HG02870 (cell line): Measurements from ENCODE around the gene GRID1.

Experiments
- ATAC-seq: cut with Tn5 transposase; IDR thresholded peaks from one replicate; pipeline ENCODE4 v1.9.1; 2021; ENCODE audit warnings: mild to moderate bottlenecking, moderate library complexity; ENCODE audit not compliant: unreplicated experiment

The GRID1 gene

GRCh38 chr10:86316274-86316835 lies 50.2 kb downstream of the GRID1 start:
- no peak for ATAC-seq

DNA sequence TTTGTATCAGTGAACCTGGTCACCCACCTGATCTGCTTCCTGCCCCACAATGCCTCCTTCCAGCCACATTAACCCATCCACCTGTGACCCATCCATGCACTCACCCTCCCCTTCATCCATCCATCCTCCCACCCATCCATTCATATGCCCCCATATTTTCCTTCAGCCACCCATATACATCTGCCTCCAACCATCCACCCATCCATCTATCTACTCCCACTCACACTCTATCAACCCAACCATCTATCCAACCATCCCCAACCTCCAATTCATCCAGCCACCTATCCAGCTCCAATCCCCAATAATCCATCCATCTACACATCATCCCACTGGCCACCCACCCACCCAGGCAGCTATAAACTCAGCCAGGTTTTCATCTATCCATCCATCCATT lies 51.0 kb downstream of the GRID1 start:
- ATAC-seq: no peak

- ATAC-seq: no peak
These were observed 51.7 kb downstream of the GRID1 start for GRCh38 chr10:86314616-86315548.

DNA sequence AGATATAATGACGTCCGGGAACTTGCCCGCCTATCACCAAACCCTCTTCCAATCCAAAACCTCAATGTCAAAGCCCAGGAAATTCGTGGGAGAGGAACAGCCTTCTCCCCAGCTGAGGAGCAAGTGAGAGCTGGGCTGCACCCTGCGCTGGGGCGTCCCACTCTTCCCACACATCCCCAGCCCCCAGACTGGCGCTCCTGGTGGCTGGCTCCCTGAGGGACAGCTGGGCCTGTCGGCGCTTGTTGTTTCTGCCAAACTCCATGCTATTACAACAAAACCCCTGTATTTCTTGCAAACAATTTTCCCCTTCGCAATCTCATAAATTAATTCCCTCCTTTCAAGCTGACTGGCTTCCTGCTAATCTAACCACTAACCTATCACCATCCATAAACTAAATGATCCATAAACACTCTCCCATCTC lies 53.0 kb downstream of the GRID1 start:
- ATAC-seq: no peak

DNA sequence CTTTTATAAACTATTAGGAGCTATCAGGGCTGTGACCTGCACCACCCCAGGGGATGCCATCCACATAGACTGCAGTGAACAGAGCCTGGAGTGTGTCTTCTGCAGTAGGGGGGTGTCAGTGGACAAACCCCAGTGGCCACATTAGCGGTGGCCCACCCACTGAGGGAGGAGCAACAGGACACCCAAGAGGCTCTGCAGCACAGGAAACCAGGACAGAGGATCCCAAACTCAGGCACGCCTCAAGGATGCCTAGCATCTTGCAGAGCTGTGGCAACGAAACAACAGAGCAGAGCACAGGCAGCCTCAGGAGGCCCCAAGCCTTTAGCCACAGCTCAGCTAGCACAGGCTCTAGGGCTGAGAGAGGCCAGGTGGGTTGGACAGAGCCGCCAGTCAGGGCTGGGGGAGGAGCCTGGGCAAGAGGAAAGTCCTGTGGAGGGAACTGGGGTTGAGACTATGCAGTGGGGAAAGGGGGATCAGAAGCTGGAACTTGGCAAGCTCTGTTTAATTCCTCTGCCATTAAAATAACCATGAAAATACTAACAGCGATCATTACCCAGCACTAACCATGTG lies 53.8 kb downstream of the GRID1 start:
- no peak for ATAC-seq

- no peak for ATAC-seq
These were observed 54.7 kb downstream of the GRID1 start for GRCh38 chr10:86311906-86312305.

- ATAC-seq: no peak
These were observed 55.4 kb downstream of the GRID1 start for GRCh38 chr10:86311190-86311589.

- ATAC-seq: no peak
These were observed 55.9 kb downstream of the GRID1 start for GRCh38 chr10:86310702-86311101.

DNA sequence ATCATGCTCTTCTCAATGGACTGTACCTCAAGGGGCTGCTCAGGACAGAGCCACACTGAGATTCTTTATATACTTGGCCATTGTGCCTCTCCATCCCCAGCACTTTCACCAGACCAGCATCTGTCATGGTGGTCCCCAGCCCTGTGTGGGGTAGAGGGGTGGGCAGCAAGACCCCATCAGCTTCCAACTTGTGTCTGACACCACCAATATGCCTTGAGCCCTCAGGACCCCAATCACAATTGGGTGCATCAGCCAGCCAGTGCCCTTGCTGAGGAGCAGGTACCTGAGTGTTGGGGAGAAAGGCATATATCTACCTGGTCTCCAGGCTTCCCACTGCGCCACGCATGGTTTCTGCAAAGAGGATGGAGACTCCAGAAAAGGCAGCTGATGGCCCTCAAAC lies 56.3 kb downstream of the GRID1 start:
- ATAC-seq: no peak

- no peak for ATAC-seq
These were observed 58.5 kb downstream of the GRID1 start for GRCh38 chr10:86308056-86308455.

DNA sequence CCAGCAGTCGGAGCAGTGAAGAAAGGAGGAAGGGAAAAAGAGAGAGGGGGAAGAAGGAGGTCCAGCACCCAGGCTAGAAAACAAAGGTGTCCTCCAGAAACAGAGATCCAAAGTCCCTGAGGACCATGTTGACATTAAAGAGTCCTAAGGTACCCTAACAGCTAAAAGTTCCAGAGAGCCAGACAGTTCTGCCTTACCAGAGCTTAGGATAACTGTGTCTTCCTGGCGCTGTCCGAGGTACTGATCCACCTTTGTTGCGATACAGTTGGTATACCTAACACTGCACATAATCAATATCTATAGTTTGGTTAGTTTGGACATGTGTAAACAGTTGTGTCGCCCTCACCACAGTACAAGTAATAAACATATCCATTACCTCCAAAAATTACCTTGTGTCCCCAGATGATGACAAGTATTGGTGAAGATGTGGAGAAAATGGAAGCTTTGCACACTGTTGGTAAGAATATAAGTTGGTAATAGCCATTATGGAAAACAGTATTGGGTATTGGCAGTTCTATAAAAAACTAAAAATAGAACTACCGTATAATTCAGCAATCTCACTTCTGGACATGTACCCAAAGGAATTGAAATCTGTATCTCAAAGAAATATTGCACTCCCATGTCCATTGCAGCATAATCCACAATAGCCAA lies 59.8 kb downstream of the GRID1 start:
- no peak for ATAC-seq

GRCh38 chr10:86305521-86305920 lies 61.1 kb downstream of the GRID1 start:
- no peak for ATAC-seq

GRCh38 chr10:86304436-86304835 lies 62.2 kb downstream of the GRID1 start:
- no peak for ATAC-seq

DNA sequence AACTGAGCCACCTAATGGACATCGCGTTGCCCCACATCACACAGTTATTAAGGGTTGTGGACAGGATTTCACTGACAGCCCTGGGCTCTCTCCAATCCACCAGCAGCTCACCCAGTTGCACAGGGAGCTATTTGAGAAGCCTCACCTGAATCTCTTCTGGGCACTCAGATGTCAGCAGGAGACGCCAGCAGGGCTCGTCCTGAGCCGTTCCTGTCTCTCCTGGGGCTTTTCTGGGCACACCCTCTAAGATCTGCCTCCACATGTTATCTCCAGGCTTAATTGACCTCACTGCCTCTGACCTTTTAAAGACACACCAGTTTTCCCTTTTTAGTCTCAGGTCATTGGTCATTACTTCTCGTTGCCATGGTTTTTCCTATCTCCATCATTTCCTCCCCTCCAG lies 63.0 kb downstream of the GRID1 start:
- no peak for ATAC-seq

- ATAC-seq: no peak
These were observed 64.6 kb downstream of the GRID1 start for GRCh38 chr10:86301971-86302370.

GRCh38 chr10:86300931-86301830 lies 65.4 kb downstream of the GRID1 start:
- ATAC-seq: no peak

DNA sequence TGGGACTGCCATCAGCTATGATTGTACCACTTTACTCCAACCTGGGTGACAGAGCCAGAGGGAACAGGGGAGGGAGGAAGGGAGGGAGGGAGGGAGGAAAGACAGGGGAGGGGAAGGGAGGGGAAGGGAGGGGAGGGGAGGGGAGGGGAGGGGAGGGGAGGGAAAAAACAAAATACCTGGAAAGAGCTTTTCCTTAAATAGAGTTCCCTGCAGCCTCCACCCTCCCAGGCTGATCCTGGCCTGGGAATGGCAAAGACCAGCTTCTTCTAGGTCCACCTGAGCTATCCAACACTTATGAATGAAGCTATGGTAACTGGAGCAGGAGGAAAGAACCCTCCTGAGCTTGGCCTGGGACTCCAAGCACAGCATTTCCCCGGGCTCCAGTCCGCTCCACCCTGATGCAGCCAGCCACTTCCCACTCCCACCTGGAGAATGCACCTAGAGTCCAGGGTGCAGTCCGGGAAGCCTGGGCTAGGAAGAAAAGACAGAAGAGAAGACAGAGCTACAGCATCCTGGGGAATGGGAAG lies 66.1 kb downstream of the GRID1 start:
- no peak for ATAC-seq

DNA sequence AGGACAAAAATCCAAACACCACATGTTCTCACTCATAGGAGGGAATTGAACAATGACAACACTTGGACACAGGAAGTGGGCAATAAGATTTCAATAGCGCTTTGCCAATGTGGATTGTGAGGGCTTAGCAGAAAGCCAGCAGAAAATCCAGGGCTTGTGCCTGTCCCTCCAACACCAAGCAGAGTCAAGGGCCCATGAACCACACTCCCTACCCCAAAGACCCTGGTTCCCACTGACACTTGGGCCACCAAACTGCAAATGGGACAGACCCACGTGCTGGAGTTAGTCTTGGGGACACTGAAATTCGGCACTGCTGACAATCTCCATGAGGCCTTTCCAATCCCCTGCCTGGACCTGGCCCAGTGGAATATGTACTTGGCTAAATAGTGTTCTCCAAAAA lies 67.0 kb downstream of the GRID1 start:
- no peak for ATAC-seq

GRCh38 chr10:86298501-86299001 lies 68.0 kb downstream of the GRID1 start:
- ATAC-seq: no peak

DNA sequence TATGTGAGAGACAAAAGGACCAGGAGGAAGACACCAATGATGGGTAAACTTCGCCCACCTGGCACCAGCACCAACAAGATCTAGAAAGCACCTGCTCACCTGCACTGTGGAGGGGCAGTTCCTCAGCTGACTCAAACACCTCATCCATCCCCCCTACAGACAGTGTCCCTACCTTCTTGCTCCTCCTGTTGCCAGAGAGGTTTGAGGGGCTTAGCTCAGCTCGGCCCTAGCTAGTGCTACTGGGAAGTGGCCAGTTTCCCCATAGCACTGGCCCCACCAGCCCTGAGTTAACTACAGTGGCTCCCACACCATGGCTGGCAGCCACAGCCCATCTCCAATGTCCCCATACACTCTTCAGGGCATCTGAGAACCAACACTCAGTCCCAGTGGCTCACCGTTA lies 70.8 kb downstream of the GRID1 start:
- no peak for ATAC-seq
